NCI-H2107 treated with DMSO at 0.1 percent for 48 hours (cell line): ENCODE results near the gene KRIT1.
"Not testable (repeated sequence)": the region's sequence is repeated elsewhere in the genome, so short reads cannot be mapped to it uniquely, and the experiment has no call there.

Source experiments
- DNase-seq: peaks from one replicate; lab custom pipeline; 2025; ENCODE audit not compliant: unreplicated experiment; lab: John Stamatoyannopoulos, UW

Gene KRIT1

GRCh38 chr7:92250603-92251002 is 4.9 kb upstream of the KRIT1 start:
- DNase-seq: no peak

DNA sequence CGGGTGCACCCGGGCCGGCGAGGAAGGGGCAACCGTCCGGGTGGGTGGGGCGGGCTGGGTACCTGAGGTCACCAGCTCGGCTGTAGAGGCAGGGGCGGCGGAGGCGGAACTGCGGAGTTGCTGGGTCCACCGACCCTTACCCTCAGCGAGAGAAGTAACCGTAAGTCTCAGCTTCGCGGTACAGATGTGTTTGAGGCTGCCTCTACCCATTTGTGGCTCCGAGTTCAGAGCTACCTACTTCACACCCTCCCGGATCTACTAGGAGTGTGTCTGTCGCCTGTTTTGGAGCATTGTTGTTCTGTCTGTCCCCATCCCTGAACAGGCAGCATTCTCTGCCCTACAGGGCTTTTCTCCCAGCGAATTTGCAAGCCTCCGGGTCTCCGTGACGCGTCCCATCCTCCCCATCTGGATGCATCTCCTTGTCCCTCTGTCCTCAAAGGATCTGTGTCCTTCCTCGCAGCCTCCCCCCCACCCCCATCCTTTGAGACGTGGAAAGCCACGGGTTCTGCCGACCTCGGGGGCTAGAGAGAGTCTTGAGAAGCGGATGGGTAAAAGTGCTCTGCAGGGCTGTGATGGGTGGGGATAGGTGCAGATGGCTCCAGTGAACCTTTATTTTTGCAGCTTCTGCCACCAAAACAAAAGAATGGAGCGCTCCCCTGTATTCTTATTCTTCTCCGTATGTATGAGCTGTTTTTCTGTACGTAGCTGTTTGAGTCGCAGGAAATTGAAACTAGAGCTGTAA is 817 bp upstream of the KRIT1 start:
- peak; percentile 41 for DNase-seq

- no peak for DNase-seq
These were observed 767 bp downstream of the KRIT1 start for GRCh38 chr7:92244808-92245486.

DNA sequence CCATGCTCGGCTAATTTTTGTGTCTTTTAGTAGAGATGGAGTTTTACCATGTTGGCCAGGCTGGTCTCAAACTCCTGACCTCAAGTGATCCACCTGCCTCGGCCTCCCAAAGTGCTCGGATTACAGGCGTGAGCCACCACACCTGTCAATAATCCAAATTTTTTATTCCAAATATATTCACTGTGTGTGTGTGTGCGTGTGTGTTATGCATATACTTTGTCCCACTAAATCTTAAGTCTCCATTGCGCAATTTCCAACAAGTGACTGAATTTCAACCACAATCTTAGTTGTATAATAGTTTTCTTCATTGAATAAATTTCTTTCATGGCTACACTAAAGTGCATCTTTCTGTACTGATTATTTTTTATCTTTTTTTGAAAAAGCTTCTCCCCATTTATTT is 2.7 kb downstream of the KRIT1 start:
- DNase-seq: no peak

DNA sequence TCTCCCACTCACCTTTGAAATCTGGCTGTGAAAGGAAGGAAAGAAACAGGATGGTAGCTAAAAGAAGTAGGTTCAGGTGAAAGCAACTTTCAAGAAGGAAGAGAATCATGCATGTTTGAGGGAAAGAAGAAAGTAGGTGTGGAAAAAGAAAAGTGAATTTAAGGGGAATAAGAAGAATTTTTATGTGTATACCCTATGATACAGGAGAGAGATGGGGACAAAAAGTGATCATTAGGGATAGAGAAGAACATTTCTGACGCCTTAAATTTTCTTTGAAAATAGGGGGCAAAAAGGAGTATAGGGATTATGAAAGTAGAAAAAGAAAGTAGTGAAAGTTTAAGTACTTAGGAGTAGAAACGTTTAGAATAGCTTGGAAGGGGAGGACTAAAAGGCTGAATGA is 15.2 kb downstream of the KRIT1 start:
- DNase-seq: no peak

DNA sequence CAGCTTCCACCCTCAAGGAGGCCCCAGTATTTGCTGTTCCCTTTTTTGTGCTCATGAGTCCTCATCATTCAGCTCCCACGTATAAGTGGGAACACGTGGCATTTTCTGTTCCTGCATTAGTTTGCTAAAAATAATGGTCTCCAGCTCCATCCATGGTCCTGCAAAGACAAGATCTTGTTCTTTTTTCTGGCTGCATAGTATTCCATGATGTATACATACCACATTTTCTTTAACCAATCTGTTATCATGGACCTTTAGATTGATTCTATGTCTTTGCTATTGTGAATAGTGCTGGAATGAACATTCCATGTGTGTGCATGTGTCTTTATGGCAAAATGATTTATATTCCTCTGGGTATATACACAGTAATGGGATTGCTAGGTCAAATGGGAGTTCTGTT is 17.0 kb downstream of the KRIT1 start:
- DNase-seq: no peak

GRCh38 chr7:92228100-92228499 is 17.6 kb downstream of the KRIT1 start:
- no peak for DNase-seq

- no peak for DNase-seq
These were observed 18.7 kb downstream of the KRIT1 start for GRCh38 chr7:92226981-92227380.

- no peak for DNase-seq
These were observed 23.9 kb downstream of the KRIT1 start for GRCh38 chr7:92221766-92222165.

- DNase-seq: no peak
These were observed 39.0 kb downstream of the KRIT1 start for GRCh38 chr7:92206672-92207071.

GRCh38 chr7:92205987-92206386 is 39.7 kb downstream of the KRIT1 start:
- DNase-seq: no peak

DNA sequence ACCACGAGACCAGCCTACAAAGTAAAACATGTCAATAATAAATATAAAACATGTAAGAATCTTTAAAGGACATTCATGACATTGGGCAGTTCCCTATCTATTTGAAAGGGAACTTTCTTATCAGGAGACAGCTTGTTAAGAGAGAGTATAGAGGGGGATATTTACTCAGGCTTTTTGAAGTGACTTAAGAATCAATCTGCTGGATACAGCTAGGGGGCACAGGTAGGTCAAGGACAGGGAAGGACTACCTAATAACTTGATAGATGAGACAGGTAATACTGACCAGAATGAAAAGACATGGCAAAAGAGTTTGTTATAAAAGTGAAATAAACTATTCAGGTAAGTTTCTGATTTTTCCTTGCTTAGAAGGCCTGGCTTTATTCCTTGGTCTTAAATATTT is 44.9 kb downstream of the KRIT1 start:
- DNase-seq: no peak

DNA sequence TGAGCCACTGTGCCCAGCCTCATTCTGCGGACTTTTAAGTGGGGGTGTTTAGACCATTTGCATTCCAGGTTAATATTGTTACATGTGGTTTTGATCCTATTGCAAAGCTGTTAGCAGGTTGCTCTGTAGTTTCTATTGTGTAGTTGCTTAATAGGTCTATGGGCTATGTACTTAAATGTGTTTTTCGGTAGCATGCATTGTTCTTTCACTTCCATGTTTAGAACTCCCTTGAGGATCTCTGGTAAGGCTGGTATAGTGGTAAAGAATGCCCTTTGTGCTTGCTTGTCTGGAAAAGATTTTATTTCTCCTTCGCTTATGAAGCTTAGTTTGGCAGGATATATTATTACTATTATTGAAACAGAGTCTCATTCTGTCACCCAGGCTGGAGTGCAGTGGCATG is 53.4 kb downstream of the KRIT1 start:
- DNase-seq: no peak

GRCh38 chr7:92189246-92189645 is 56.5 kb downstream of the KRIT1 start:
- not testable (repeated sequence) for DNase-seq

GRCh38 chr7:92184294-92184693 is 61.4 kb downstream of the KRIT1 start:
- not testable (repeated sequence) for DNase-seq

DNA sequence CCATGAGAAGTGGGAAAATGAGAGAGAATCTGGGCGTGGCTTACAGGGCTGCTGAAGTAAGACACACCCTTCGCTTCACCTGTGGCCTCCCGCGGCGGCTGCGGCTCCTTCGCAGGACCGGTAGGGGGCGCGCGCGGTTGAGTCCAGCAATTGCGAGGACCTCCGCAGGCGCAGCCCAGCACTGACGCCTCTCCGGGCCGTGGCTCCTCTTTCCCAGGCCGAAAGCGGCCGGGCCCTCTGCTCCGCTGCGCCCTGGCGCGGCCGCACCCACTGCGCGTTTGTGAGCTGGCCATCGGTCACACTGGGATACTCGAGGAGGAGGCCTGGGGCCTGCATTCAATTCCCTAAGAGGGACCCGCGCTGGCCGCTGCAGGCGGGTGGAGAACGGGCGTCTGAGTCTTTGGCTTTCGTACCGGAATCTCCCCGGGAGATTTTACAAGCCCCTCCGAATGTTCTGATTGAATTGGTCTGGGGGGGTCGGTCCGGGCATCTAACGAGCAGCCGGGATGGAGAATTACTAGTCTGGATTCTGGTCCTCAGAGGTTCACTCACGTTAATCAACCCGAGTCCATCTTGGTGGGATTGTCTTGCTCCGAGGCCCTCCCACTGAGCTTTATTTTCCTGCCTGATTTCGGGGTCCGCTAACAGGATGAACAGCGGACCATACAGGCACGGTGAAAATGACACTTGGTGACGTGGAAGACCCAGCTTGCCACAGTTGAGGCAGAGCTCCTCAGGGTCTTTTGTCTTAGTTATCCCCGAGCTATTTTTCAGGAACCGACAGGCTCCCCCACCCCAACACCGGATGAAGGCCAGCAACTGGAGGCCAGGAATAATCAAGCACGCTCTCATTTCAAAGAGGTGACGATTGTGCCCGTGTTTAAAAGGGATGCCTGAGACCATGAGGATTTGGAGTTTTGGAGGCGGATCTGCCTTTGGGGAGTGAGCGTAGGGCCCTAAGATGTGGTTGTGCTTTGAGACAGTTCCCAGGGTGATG is 66.5 kb downstream of the KRIT1 start, which contains the start of gene LRRD1:
TSS of gene LRRD1 (minus strand) at position 215 of the 997 bp plus-strand sequence. CDS start 13,940 bp downstream, outside the sequence.
- peak; percentile 62 for DNase-seq

GRCh38 chr7:92177362-92177761 is 68.4 kb downstream of the KRIT1 start:
- DNase-seq: no peak

DNA sequence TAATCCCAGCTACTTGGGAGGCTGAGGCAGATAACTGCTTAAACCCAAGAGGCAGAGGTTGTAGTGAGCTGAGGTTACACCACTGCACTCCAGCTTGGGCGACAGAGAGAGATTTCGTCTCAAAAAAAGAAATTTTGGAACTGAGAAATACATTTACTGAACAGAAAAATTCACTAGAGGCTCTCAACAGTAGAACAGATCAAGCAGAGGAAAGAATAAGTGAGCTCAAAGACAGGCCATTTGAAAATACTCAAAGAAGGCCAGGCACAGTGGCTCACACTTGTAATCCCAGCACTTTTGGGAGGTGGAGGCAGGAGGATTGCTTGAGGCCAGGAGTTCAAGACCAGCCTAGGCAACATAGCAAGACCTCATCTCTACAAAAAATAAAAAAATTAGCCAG is 76.2 kb downstream of the KRIT1 start:
- DNase-seq: not testable (repeated sequence)

GRCh38 chr7:92161271-92161670 is 84.4 kb downstream of the KRIT1 start:
- no peak for DNase-seq

GRCh38 chr7:92158660-92159575 is 86.8 kb downstream of the KRIT1 start:
- no peak for DNase-seq
